HG03060 (cell line): ENCODE data around the gene MSANTD2.

Experiments used
- ATAC-seq: cut with Tn5 transposase; IDR thresholded peaks from one replicate; pipeline ENCODE4 v1.9.1; 2021; ENCODE audit warnings: low read depth, moderate number of reproducible peaks; ENCODE audit not compliant: unreplicated experiment

Gene MSANTD2

DNA sequence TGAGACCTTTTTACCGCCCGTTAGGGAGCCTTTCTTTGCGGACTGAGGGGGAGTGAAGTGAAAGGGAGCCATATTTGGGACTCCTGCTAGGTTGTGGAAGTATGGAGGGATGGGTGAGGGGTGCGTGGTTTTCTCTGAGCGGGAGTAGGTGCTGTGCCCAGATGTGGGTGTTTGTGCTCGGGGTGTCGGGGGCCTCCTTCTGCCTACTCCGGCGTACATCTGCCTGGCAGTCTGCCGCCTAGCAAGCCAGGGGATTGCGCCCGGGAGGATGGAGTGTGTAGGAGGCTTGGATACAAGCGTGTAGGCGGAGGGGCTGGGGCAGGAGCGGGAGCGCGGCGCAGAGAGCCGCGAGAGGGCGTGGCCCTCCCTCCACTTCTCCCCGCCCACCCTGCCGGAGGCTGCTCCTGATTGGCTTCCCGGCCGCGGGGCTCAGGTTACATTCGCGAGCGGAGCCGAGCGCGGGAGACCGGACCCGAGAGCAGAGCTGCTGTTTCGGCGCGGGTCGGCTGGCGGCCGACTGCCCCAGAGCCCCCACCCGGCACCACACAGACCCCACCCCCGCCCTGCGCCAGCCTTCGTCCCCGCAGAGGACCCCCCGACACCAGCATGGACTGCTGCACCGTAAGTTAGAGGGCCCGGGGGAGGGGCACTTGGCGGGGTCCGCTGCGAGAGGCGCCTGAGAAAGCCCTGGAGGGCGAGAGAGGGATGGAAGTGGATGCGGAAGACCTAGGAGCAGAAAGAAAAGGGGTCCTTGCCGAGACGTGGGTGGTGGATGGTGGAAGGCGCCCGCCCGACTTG lies 60.5 kb downstream of the MSANTD2 start, which contains the start of gene NRGN:
Gene NRGN, plus strand, starts transcription at position 464 of the 798 bp plus-strand sequence. Its CDS starts 143 bp downstream, at position 607.
- ATAC-seq: peak; percentile 68

GRCh38 chr11:124738713-124739478 lies 61.3 kb downstream of the MSANTD2 start:
- no peak for ATAC-seq

DNA sequence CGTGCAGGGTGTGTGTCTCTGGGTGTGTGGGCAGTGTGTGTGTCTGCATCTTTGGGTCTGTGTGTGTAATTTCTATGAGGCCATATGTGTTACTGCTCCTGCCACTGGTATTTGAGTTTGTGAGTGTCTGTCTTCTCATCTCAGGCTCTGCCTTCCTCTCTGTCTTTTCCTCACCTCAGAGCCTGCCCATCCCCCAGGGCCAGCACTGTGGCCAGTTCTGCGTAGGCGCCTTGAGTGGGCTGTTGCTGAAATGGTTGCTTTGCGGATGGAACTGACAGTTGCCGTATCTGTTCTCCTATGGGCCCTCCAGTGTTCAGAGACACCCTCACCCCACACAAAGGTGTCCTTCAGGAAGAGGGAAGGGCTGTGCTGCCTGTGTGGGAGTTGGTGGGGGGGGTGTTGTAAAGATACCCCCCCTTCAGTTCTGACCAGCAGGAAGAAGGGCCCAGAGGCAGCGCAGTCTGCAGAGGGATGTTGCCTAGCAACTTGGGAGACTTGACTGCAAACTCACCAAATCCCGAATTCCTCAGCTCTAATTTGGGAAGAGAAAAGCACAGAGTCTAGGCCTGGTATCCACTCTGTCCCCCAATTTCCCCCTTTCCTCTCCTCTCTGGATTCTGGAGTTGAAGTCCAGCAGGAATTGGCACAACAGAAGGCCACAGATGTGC lies 62.4 kb downstream of the MSANTD2 start:
- no peak for ATAC-seq

GRCh38 chr11:124736736-124737135 lies 63.5 kb downstream of the MSANTD2 start:
- no peak for ATAC-seq

- ATAC-seq: no peak
Observed at GRCh38 chr11:124732230-124732629, 68.0 kb downstream of the MSANTD2 start.

DNA sequence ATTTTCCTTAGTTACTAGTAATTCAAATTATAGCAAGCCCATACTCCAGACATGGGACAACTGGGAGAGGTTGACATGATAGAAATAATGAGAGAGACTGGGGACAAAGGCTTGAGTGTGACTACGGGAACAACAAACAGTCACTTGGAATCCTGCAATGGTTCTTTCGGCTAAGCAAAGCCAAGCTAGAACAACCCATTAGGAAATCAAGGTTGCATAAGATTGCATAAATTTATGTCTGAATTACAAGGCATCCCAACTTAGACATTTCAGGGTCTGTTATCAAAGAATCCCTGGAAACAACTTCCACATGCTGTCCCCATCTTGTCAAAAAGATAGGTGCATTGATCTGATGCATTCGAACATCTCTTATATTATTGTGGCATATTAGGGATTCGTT lies 70.6 kb downstream of the MSANTD2 start:
- no peak for ATAC-seq

DNA sequence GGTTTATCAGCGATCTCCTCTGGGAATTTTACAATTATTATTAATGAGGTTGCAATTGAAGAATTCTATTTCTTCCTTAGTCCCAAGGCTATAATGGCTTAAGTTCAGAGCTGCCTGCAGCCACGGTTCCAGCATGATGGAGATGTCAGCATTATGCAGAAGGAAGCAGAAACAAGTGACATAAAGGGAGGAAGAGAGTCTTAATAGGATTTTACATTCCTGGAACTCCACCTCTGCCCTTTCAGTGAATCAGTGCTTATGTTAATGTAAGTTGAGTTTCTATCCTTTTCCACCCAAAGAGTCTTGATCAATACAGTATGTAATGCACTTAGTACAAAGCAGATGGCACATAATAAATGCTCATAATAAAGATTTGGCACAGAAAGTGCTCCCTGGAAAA lies 72.1 kb downstream of the MSANTD2 start:
- ATAC-seq: no peak

DNA sequence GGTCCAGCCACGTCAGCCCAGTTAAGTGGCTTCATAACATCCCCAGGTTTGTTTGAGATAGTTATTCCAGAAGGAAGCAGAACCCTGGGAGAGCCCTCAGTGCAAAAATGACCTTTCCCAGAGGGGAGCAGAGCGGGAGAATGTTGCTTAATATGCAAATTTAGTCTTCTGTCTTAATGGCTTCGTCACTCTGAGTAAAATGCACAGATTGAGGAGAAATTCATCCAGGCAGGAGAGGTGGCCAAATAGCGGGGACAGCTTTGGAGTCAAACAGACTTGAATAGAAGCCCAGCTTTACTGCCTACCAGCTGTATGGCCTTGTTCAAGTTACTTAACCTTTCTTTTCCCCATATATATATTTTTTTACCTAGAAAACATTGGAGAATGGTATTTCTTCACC lies 72.7 kb downstream of the MSANTD2 start:
- ATAC-seq: no peak

GRCh38 chr11:124725719-124726105 lies 74.5 kb downstream of the MSANTD2 start:
- ATAC-seq: no peak

- ATAC-seq: peak; percentile 88
Observed at GRCh38 chr11:124724979-124725718, 75.1 kb downstream of the MSANTD2 start.

DNA sequence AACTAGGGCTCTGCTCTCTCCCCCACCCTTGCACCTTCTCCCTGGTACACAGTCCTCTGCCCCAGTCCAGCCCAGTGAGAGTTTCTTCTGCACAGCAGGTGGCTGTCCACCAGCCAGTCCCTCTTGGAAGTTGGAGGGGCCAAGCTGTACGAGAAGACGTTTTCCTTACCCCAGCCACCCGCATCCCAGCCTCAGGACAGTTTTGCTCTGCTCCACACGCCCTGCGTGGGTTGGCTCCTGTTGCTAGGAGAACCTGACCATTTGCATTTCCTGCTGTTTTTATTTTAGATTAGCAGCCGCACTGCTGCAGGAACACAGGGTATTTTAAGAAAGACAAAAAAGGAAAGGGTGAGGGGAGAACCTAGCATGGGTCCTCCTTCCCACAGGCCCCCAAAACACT lies 78.0 kb downstream of the MSANTD2 start:
- ATAC-seq: no peak

- ATAC-seq: no peak
Observed at GRCh38 chr11:124719534-124719933, 80.7 kb downstream of the MSANTD2 start.

DNA sequence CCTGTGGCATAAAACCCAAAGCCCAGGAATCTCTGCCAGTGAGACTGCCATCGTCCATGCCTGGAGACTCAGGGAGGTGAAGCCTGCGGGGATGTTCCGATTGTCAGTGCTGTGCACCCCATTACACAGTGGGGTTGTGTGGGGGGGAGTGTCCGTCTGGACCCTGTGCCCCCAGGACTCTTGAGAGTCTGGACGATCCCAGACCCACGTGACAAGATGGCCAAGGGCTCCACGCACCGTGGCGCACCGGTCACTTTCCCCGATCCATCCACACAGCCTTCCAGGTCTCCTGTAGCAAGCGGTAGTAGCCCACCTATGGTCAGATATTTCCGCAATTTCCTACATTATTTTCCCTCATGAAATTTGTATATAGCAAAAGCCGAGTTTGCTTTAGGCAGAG lies 81.4 kb downstream of the MSANTD2 start:
- no peak for ATAC-seq

DNA sequence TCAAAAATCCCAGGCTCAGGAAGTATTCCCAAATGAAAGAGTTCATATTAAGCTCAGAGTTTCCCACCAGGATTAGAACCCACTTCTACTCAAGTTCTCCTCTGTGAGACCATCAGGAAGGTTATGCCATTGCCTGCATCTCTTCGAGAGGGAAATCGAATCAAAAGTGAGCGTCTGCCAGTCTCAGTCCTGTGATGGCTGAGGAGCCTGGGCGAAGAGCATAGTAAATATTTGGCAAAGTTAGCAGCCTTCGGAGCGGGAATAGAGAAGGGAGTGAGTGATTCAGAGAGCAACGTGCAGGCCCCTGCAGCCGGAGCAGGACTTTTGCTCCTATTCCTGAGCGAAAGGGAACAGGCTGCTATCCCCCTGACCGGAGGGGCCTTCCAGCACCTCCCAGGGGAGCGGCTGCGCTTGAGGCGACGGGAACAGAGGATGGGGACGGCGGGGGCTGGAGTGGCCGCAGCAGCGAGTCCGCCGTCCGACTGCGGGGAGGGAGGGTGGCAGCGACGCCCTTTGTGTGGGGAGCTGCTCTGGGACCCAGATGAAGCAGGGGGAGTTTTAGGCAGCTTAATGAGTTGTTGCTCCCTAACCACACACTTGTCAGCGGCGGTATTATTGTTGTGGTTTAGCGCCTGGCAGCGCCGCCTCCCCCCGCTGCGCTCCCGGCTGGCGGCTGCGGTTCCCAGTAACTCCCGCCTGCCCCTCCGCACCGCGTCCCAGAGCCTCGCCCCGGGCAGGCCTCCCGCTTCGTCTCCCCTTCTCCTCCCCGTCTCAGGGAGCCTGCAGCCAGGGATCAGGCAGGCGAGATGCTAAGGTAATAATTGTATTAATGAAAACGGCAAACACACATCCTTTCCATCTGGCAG lies 82.2 kb downstream of the MSANTD2 start:
- ATAC-seq: no peak

DNA sequence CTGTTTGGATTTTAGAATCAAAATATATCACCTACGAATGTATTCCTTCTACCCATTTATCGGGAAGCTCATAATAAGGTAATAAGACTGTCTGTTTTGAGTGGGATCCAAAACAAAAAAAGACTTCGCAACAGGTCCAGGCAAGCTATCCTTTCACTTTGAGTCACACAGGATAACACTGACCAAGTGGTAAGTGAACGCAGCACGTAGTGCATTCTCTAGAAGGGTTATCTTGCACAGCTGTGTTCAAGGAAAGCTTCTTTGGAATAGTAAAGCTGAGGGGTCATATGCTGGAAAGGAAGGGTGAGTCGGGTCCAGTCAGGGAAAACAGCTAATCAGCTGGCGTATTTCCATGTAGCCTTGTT lies 82.8 kb downstream of the MSANTD2 start:
- no peak for ATAC-seq

DNA sequence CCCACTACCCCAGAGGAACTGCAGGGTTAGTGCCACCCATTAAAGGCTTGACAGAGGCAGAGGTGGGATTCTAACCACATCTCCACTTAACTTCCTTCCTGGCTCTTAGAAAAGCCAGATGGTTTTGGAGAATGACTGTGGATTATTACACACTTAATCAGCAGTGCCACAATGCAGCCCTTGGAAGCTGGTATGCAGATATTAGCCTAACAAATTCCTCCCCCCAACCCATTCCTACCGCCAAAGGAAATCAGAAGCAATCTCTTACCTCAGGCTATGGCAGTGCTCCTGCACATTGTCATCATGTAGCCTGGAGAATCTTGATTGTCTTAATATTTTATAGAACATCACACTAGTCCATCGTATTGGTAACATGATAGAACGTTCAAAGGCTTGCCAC lies 83.6 kb downstream of the MSANTD2 start:
- ATAC-seq: no peak
